GM12873 (cell line): ENCODE results near the gene AGAP2.

ENCODE experiments used
- CTCF ChIP-seq: IDR thresholded peaks from 2 replicates; pipeline ENCODE4 v1.5.1; 2012; ENCODE audit warnings: low read depth, mild to moderate bottlenecking, moderate library complexity, low read length, control low read depth; ENCODE audit not compliant: insufficient read depth; ENCODE audit errors: missing control alignments

Gene AGAP2

DNA sequence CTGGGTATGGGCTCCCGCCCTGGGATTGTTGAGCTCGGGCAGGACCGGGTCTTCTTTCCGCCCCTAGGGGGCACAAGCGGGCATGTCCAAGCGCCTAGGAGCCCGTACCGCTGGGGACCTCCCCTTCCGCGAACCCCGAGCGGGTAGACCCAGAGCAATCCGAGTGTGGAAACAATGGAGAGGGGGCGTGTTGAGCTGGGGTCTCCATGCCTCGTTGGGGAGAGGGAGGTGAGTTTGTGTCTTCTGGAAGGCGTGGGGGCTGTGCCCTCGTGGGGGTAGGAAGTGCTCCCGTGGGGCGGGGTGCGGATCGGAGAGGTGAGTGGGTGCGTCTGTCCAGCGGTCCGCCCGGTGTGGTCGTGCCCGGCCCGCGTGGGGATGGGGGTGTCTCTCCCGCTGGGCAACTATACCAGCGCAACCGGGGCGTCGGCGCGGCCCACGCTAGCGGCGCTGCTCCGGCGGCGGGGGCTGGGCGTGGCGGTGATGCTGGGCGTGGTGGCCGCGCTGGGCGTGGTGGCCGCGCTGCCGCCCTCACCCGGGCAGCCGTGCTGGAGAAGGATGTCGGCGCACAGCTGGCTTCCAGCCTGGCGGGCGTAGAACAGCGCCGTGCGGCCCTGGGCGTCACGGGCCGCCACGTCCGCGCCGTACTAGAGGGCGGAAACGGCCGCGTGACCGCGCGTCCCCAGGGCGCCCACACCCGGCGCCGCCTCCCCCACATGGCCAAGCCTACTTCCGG, 12.2 kb downstream of the AGAP2 start:
- peak; percentile 34 for TF ChIP-seq CTCF

- no peak for TF ChIP-seq CTCF
Measured at GRCh38 chr12:57725851-57726150, 12.7 kb downstream of the AGAP2 start.

- TF ChIP-seq CTCF, result no peak
Measured at GRCh38 chr12:57724936-57725740, 13.4 kb downstream of the AGAP2 start.

DNA sequence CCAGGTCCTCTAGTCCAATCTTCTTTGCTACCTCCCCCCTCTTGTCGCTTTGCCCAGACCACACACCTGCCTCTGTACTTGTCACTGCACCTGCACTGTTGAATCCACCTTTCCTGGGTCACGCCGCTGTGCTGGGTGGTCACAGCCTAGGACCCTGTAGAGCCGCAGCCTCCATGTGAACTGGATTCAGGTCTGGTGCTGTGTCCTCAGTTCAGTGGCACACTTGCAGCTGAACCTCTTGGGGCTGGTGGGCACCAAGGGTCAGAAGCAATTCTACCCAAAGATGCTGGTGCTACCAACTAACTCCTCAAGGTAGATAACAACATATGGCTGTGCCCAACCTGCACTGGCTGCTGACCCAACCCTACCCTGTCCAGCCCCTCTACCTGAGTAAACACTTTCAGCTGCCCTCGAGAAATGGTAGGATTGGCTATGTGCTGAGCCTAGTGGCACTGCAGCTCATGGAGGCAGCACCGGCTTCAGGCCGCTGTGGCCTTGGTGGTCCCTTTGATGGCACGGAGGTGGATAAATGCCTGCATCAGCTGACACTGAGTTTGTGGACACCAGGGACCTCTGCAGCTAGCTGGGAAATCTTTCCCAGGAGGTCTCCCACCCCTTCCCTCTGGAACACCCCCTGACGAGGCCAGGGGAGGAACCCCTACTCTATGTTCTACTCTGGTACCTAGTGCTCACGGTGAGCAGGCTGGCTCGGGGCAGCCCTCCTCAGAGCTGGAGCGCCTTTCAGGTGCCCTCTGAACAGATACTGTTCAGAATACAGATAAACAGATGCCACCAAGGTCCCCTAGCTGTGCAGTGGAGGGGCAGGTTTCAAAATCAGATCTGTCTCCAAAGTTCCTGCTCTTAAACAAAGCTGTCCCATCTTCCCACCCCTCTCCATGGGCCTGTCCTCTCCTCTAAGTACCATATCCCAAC, 14.3 kb downstream of the AGAP2 start:
- TF ChIP-seq CTCF, result no peak

DNA sequence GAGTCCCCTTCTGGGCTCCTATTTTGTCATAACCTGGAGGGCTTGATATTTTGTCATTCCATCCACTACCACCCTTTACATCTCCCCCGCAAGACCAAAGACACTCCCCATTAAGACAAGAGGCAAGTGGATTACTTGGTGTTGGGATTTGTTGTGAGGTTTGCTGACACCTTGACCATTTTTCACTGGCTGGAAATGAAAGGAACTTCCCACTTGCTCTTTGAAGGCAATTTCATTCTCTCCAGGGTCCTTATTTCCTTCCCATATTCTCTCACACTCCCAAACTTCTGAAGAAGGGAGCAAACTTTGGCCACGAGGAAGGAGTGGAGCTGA, 14.9 kb downstream of the AGAP2 start:
- no peak for TF ChIP-seq CTCF

- TF ChIP-seq CTCF, result no peak
Measured at GRCh38 chr12:57722716-57723629, 15.6 kb downstream of the AGAP2 start.
